ENCODE measurements around the gene C18orf63.

Gene C18orf63

GRCh38 chr18:74351354-74351753 lies 35.7 kb downstream of the C18orf63 start:
- no peaks in the 10 kb centered on the region for H3K9me3 ChIP-seq (ENCODE audit: insufficient read depth, low read length)
- no peak for TF ChIP-seq CTCF (IDR thresholded peaks at IDR 0.05; ENCODE audit: insufficient read depth, low read length, poor library complexity, severe bottlenecking)
- no peak for TF ChIP-seq EZH2phosphoT487 (conservative IDR thresholded peaks at IDR 0.05; ENCODE audit: low read length)
- H3K4me2 ChIP-seq (ENCODE audit: low read depth, low read length, poor library complexity, severe bottlenecking), result no peak overlapping the region

GRCh38 chr18:74353169-74353775 lies 37.6 kb downstream of the C18orf63 start:
- H3K4me2 ChIP-seq (ENCODE audit: low read depth, low read length, poor library complexity, severe bottlenecking), result no peak overlapping the region
- TF ChIP-seq CTCF (IDR thresholded peaks at IDR 0.05; ENCODE audit: insufficient read depth, low read length, poor library complexity, severe bottlenecking), result no peak
- TF ChIP-seq EZH2phosphoT487 (conservative IDR thresholded peaks at IDR 0.05; ENCODE audit: low read length), result no peak
- no peaks in the 10 kb centered on the region for H4K20me1 ChIP-seq (ENCODE audit: low read depth, low read length)

More at GRCh38 chr18:74351354-74351753, 35.7 kb downstream of the C18orf63 start:
- H3K9ac ChIP-seq (ENCODE audit: low read length), result no peak overlapping the region
- no peak overlapping the region for H3K4me3 ChIP-seq (ENCODE audit: insufficient read depth, low read length, poor library complexity, severe bottlenecking)
- no peaks in the 10 kb centered on the region for H3K79me2 ChIP-seq (ENCODE audit: insufficient read depth, low read length)
- H3K27me3 ChIP-seq (ENCODE audit: low read length), result no peaks in the 10 kb centered on the region
- H4K20me1 ChIP-seq (ENCODE audit: low read depth, low read length), result no peaks in the 10 kb centered on the region
- H3K27ac ChIP-seq (ENCODE audit: low read depth, low read length), result no peak overlapping the region
- no peaks in the 10 kb centered on the region for H3K9me2 ChIP-seq (replicated peaks; ENCODE audit: insufficient read depth, low read length)
- H3F3A ChIP-seq (ENCODE audit: insufficient read depth), result no peaks in the 10 kb centered on the region
- H2AFZ ChIP-seq (ENCODE audit: low read depth, low read length, severe bottlenecking), result no peak overlapping the region
- no peaks in the 10 kb centered on the region for H3K36me3 ChIP-seq (ENCODE audit: low read length)

GRCh38 chr18:74356959-74357358 lies 41.3 kb downstream of the C18orf63 start:
- H3K27ac ChIP-seq (ENCODE audit: low read depth, low read length), result no peak overlapping the region
- H3K27me3 ChIP-seq (ENCODE audit: low read length), result no peaks in the 10 kb centered on the region
- no peaks in the 10 kb centered on the region for H3K9me2 ChIP-seq (replicated peaks; ENCODE audit: insufficient read depth, low read length)
- no peaks in the 10 kb centered on the region for H3K9me3 ChIP-seq (ENCODE audit: insufficient read depth, low read length)
- H2AFZ ChIP-seq (ENCODE audit: low read depth, low read length, severe bottlenecking), result no peak overlapping the region
- no peaks in the 10 kb centered on the region for H3K79me2 ChIP-seq (ENCODE audit: insufficient read depth, low read length)
- TF ChIP-seq CTCF (IDR thresholded peaks at IDR 0.05; ENCODE audit: insufficient read depth, low read length, poor library complexity, severe bottlenecking) (no peak), EZH2phosphoT487 (conservative IDR thresholded peaks at IDR 0.05; ENCODE audit: low read length) (no peak)
- no peaks in the 10 kb centered on the region for H4K20me1 ChIP-seq (ENCODE audit: low read depth, low read length)
- H3K36me3 ChIP-seq (ENCODE audit: low read length), result no peaks in the 10 kb centered on the region
- H3K4me2 ChIP-seq (ENCODE audit: low read depth, low read length, poor library complexity, severe bottlenecking), result no peak overlapping the region
- no peak overlapping the region for H3K4me3 ChIP-seq (ENCODE audit: insufficient read depth, low read length, poor library complexity, severe bottlenecking)
- no peak overlapping the region for H3K9ac ChIP-seq (ENCODE audit: low read length)
- H3F3A ChIP-seq (ENCODE audit: insufficient read depth), result no peaks in the 10 kb centered on the region

More at GRCh38 chr18:74353169-74353775, 37.6 kb downstream of the C18orf63 start:
- Histone ChIP-seq H3K9me3 (ENCODE audit: insufficient read depth, low read length) (no peaks in the 10 kb centered on the region), H3F3A (ENCODE audit: insufficient read depth) (no peaks in the 10 kb centered on the region), H3K27me3 (ENCODE audit: low read length) (no peaks in the 10 kb centered on the region), H2AFZ (ENCODE audit: low read depth, low read length, severe bottlenecking) (no peak overlapping the region), H3K79me2 (ENCODE audit: insufficient read depth, low read length) (no peaks in the 10 kb centered on the region), H3K36me3 (ENCODE audit: low read length) (no peaks in the 10 kb centered on the region), H3K4me3 (ENCODE audit: insufficient read depth, low read length, poor library complexity, severe bottlenecking) (no peak overlapping the region), H3K9me2 (replicated peaks; ENCODE audit: insufficient read depth, low read length) (no peaks in the 10 kb centered on the region), H3K9ac (ENCODE audit: low read length) (no peak overlapping the region), H3K27ac (ENCODE audit: low read depth, low read length) (no peak overlapping the region)

Data from SU-DHL-6 (cell line).